Activated CD8-positive, alpha-beta memory T cell treated with anti-CD3 and anti-CD28 coated beads, Interleukin-2, amount 50 U/mL, for 4 hours (primary cell): Measurements from ENCODE around the gene RFC5.
"Not testable (repeated sequence)": the region's sequence is repeated elsewhere in the genome, so short reads cannot be mapped to it uniquely, and the experiment has no call there.

Experiments
- DNase-seq: peaks from one replicate; pipeline ENCODE4 v3.0.0-alpha.2; 2020

RFC5 gene

GRCh38 chr12:118015944-118016343 is 559 bp upstream of the RFC5 start:
- DNase-seq = no peak

GRCh38 chr12:118017926-118018325 is 1.4 kb downstream of the RFC5 start:
- DNase-seq = no peak

GRCh38 chr12:118020036-118020435 is 3.5 kb downstream of the RFC5 start:
- DNase-seq = no peak

GRCh38 chr12:118022097-118022727 is 5.7 kb downstream of the RFC5 start:
- not testable (repeated sequence) for DNase-seq

- no peak for DNase-seq
These were observed 6.2 kb downstream of the RFC5 start for GRCh38 chr12:118022728-118023109.

GRCh38 chr12:118023301-118023860 is 6.9 kb downstream of the RFC5 start:
- DNase-seq = no peak

- no peak for DNase-seq
These were observed 8.7 kb downstream of the RFC5 start for GRCh38 chr12:118025168-118025567.

GRCh38 chr12:118029166-118029565 is 12.7 kb downstream of the RFC5 start:
- no peak for DNase-seq

GRCh38 chr12:118032188-118032587 is 15.7 kb downstream of the RFC5 start:
- no peak for DNase-seq

- no peak for DNase-seq
These were observed 16.8 kb downstream of the RFC5 start for GRCh38 chr12:118033323-118033722.

- no peak for DNase-seq
These were observed 17.4 kb downstream of the RFC5 start for GRCh38 chr12:118033902-118034301.

- DNase-seq = no peak
These were observed 18.1 kb downstream of the RFC5 start for GRCh38 chr12:118034429-118035189.

GRCh38 chr12:118035190-118036041 is 18.9 kb downstream of the RFC5 start:
- DNase-seq = no peak

- DNase-seq = no peak
These were observed 20.3 kb downstream of the RFC5 start for GRCh38 chr12:118036672-118037411.

- no peak for DNase-seq
These were observed 21.6 kb downstream of the RFC5 start for GRCh38 chr12:118038137-118038536.

GRCh38 chr12:118042091-118042490 is 25.6 kb downstream of the RFC5 start:
- no peak for DNase-seq

- no peak for DNase-seq
These were observed 27.6 kb downstream of the RFC5 start for GRCh38 chr12:118044075-118044474.

- DNase-seq = no peak
These were observed 28.1 kb downstream of the RFC5 start for GRCh38 chr12:118044577-118044976.

GRCh38 chr12:118046430-118046829 is 29.9 kb downstream of the RFC5 start:
- no peak for DNase-seq

GRCh38 chr12:118050972-118051910 is 34.7 kb downstream of the RFC5 start:
- DNase-seq = no peak

GRCh38 chr12:118052324-118053070 is 36.0 kb downstream of the RFC5 start:
- DNase-seq = no peak
